ENCODE results near the gene SORCS2.

DNA sequence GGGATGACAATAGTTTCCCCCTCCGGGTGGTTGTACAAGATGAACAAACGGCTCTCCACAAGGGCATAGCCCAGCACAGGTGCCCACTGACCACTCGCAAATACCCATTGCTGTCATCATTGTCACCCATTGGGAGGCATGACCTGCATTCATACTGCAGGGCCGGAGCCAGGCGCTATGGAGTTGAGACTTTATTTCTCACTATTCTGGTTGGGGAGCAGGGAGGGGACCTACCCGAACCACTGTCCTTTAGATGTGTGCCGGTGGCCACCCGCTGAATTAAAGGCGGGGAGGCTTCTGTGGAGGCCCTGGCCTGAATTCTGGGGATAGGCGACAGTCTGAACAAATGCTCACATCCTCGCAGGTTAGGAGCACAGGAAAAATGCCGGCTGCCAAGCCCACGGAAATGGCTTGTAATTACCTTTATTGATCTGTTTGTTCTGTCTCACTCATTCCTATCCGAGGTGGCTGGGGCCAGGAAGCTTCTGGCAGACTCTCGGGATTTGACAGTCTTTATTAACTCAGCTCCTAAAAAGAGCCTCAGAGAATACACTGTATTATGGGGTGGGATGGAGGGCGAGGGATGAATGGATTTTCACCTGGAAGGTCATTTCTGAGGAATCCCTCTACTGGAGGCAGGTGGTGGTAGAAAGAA, 367.5 kb downstream of the SORCS2 start:
- TF ChIP-seq EZH2 (IDR thresholded peaks at IDR 0.05; ENCODE audit: insufficient read depth, low read length) = no peak
- TF ChIP-seq CTCF (IDR thresholded peaks at IDR 0.05; ENCODE audit: insufficient read depth, low read depth, low read length) = no peak

All from astrocyte (in vitro differentiated cells and primary cell).